Measurements from ENCODE around the gene CACNA2D4. TPM values are rescaled to one million over a fixed set of nuclear protein-coding genes. Genes with fewer than 3 reads are reported as not detected.

Gene CACNA2D4
- total and polyA plus RNA-seq, 2 donors (not counting 3 experiments of a cell fraction or from before 2014, with no cell fraction given): 0.58 to 0.73 TPM

DNA sequence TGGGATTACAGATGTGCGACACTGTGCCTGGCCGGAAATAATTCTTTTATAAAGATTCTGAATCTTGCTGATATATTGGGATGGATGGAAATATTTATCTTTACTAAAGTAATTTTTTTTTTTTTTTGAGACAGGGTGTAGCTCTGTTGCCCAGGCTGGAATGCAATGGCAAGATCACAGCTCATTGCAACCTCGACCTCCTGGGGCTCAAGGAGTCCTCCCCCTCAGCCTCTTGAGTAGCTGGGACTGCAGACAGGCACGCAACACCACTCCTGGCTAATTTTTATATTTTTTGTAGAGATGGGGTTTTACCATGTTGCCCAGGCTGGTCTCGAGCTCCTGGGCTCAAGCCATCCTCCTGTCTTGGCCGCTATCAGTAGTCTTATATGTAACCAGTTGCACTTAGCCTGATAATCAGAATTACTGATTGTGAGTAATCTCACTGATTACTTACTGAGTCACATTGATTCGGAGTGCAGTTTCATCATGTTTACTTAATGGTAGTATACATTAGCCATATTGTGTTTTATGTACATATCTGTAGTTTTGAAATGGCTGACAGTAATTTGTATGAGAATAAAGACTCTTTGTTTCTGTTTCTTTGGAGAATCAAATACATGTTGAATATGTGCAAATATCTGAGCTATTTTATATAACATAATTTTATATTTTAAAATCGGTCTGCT is 148.5 kb downstream of the CACNA2D4 start:
- no peaks in the 10 kb centered on the region for H3K27me3 ChIP-seq (ENCODE audit: control insufficient read depth in 2 of 2, insufficient read depth in 2 of 2, low read length in 2 of 2)
- H3K27ac ChIP-seq (ENCODE audit: insufficient read depth, low read depth, low read length): no peak overlapping the region
- DNase-seq (ENCODE audit: low read depth, low spot score) (no peak), FAIRE-seq (no peak)
- dilution Hi-C loops (cut with MboI; ENCODE audit: extremely low pct_ligation_motif_present, low sequenced_read_pairs) (no loop called here), intact Hi-C loops (cut with micrococcal nuclease) (no loop called here)
- TF ChIP-seq EZH2 (IDR thresholded peaks at IDR 0.05; ENCODE audit: borderline replicate concordance, low read depth, low read length, severe bottlenecking): no peak
- TF ChIP-seq JUN (IDR thresholded peaks at IDR 0.05; ENCODE audit: borderline replicate concordance, insufficient read depth, insufficient read length, low read depth): no peak
- no peak for TF ChIP-seq GATA2 (IDR thresholded peaks at IDR 0.05; ENCODE audit: insufficient read depth, insufficient read length, low read depth, low read length)
- TF ChIP-seq, protein P1, sequence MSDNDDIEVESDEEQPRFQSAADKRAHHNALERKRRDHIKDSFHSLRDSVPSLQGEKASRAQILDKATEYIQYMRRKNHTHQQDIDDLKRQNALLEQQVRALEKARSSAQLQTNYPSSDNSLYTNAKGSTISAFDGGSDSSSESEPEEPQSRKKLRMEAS (IDR thresholded peaks at IDR 0.05; ENCODE audit: insufficient read depth, insufficient read length): no peak
- TF ChIP-seq POLR2AphosphoS5 (IDR thresholded peaks at IDR 0.05; ENCODE audit: insufficient read depth, low read depth, low read length): no peak
- TF ChIP-seq POLR2A (IDR thresholded peaks at IDR 0.05; ENCODE audit: low read depth, low read length): no peak
- TF ChIP-seq FOS (IDR thresholded peaks at IDR 0.05; ENCODE audit: borderline replicate concordance, insufficient read depth, low read length): no peak
- no peak for TF ChIP-seq MYC (IDR thresholded peaks at IDR 0.05; ENCODE audit: low read depth, low read length)
- TF ChIP-seq, protein P2, sequence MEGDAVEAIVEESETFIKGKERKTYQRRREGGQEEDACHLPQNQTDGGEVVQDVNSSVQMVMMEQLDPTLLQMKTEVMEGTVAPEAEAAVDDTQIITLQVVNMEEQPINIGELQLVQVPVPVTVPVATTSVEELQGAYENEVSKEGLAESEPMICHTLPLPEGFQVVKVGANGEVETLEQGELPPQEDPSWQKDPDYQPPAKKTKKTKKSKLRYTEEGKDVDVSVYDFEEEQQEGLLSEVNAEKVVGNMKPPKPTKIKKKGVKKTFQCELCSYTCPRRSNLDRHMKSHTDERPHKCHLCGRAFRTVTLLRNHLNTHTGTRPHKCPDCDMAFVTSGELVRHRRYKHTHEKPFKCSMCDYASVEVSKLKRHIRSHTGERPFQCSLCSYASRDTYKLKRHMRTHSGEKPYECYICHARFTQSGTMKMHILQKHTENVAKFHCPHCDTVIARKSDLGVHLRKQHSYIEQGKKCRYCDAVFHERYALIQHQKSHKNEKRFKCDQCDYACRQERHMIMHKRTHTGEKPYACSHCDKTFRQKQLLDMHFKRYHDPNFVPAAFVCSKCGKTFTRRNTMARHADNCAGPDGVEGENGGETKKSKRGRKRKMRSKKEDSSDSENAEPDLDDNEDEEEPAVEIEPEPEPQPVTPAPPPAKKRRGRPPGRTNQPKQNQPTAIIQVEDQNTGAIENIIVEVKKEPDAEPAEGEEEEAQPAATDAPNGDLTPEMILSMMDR (IDR thresholded peaks at IDR 0.05; ENCODE audit: extremely low read depth in 1 of 2, insufficient read depth in 1 of 2, low read depth in 1 of 2, low read length in 2 of 2): no peak
- ChIA-PET POLR2A (interaction anchor here (0.6 kb wide), 1 partner anchor 111 kb away, joined by 3 read pairs; no protein-coding TSS in a partner anchor), CTCF (interaction anchor here (1.3 to 1.6 kb wide), 2 partner anchors 116 to 135 kb away, joined by 3 to 5 read pairs; no protein-coding TSS in a partner anchor)
- peaks cover 0 to 6% of the 10 kb centered on the region in 2 experiments for H3K36me3 ChIP-seq (ENCODE audit: control insufficient read depth in 2 of 2, extremely low read depth in 1 of 2, insufficient read depth in 2 of 2, low read length in 2 of 2)
- H3K4me1 ChIP-seq (ENCODE audit: control insufficient read depth, extremely low read depth, insufficient read depth, low read length): no peaks in the 10 kb centered on the region
- H3K4me2 ChIP-seq (ENCODE audit: insufficient read depth, low read length): no peak overlapping the region
- H3K79me2 ChIP-seq (ENCODE audit: control insufficient read depth, insufficient read depth, low read length): peaks cover 36% of the 10 kb centered on the region
- no peaks in the 10 kb centered on the region for H4K20me1 ChIP-seq (replicated peaks; ENCODE audit: control insufficient read depth, extremely low read depth, insufficient read depth, low read length)
- BruUV-seq (replicated peaks): no TSS peak
- no peak overlapping the region for H3K4me3 ChIP-seq (replicated peaks in 1 of 3; ENCODE audit: insufficient read depth in 1 of 3, low read depth in 1 of 3, low read length in 3 of 3)
- no peak overlapping the region for H3K9ac ChIP-seq (replicated peaks; ENCODE audit: extremely low read depth, insufficient read depth, low read length)
- no peaks in the 10 kb centered on the region for H3K9me3 ChIP-seq (replicated peaks; ENCODE audit: control insufficient read depth, insufficient read depth, low read length)
- no peak overlapping the region for H2AFZ ChIP-seq (ENCODE audit: low read depth, low read length)
- H3K9me1 ChIP-seq (replicated peaks; ENCODE audit: control insufficient read depth, extremely low read depth, insufficient read depth, low read length): no peaks in the 10 kb centered on the region

Measured in endothelial cell of umbilical vein (primary cell).